ENCODE data around the gene EPB41L1. TPM values are rescaled to one million over a fixed set of nuclear protein-coding genes. Genes with fewer than 3 reads are reported as not detected.

EPB41L1 gene
- total and polyA plus RNA-seq, 4 experiments from 2014 or later = 0.17 to 0.30 TPM; not detected in 2

DNA sequence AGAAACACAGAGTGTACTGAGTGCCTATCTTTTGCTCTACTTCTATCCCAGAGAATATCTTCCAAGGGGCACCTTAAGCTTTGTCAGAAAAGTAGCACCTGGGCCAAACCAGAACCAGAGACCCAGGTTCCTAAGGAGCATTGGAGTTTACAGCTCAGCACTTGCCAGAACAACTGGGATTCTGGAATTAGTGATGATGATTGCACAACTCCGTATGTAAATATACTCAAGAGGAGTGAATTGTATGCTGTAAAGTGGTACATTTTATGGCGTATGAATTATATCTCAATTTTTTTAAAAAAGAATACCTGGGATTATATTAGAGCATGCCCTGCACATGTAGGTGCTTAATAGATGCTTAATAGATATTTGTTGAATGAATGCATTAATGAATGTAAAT lies 36.2 kb upstream of the EPB41L1 start:
- POLR2A ChIA-PET (ENCODE audit: partially characterized antibody) = no interaction called here

DNA sequence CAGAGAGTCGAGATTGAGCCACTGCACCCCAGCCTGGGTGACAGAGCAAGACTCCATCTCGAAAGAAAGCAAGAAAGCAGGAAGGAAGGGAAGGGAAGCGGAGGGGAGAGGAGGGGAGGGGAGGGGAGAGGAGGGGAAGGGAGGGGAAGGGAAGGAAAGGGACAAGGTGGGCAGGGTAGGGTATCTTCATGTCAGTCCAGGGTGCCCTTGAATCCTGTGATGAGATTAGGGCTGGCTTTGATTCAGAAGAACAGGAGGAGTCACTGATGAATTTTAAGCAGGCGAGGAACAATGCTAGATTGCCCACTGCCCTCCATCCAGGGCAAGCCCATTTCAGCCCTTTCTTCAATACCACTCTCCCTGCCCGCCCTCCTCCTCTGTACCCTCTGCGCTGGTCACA lies 35.0 kb upstream of the EPB41L1 start:
- H3K27me3 Mint-ChIP-seq = peaks cover 7 to 10% of the 10 kb centered on the region in 2 donors
- H3K36me3 ChIP-seq (ENCODE audit: insufficient read depth, low read length) = no peaks in the 10 kb centered on the region
- H3K27me3 ChIP-seq (ENCODE audit: insufficient read depth, low read length) = no peaks in the 10 kb centered on the region
- H3K4me1 ChIP-seq (ENCODE audit: insufficient read depth, low read length) = no peaks in the 10 kb centered on the region
- no peak overlapping the region for H3K4me3 ChIP-seq (ENCODE audit: low read length in 2 of 2)
- H3K27ac ChIP-seq (ENCODE audit: low read depth, low read length) = no peak overlapping the region
- H3K36me3 Mint-ChIP-seq = no peaks in the 10 kb centered on the region
- ChIA-PET CTCF (ENCODE audit: partially characterized antibody) (no interaction called here), POLR2A (ENCODE audit: partially characterized antibody) (no interaction called here)
- no peak overlapping the region for H3K4me3 Mint-ChIP-seq
- peak overlapping the region in 1 of 7 donors; percentile 29 for H3K27ac Mint-ChIP-seq
- DNase-seq = no peak
- H3K4me1 Mint-ChIP-seq = no peaks in the 10 kb centered on the region
- intact Hi-C loops (cut with micrococcal nuclease) = no loop called here
- no peaks in the 10 kb centered on the region for H3K9me3 Mint-ChIP-seq
- no peaks in the 10 kb centered on the region for H3K9me3 ChIP-seq (ENCODE audit: control insufficient read depth in 1 of 2, low read length in 2 of 2)

More for the DNA sequence above, 36.2 kb upstream of the EPB41L1 start:
- Histone ChIP-seq H3K27ac (ENCODE audit: low read depth, low read length) (no peak overlapping the region), H3K9me3 (ENCODE audit: control insufficient read depth in 1 of 2, low read length in 2 of 2) (no peaks in the 10 kb centered on the region), H3K27me3 (ENCODE audit: insufficient read depth, low read length) (no peaks in the 10 kb centered on the region), H3K36me3 (ENCODE audit: insufficient read depth, low read length) (no peaks in the 10 kb centered on the region), H3K4me1 (ENCODE audit: insufficient read depth, low read length) (no peaks in the 10 kb centered on the region), H3K4me3 (ENCODE audit: low read length in 2 of 2) (no peak overlapping the region)
- H3K36me3 Mint-ChIP-seq = no peaks in the 10 kb centered on the region
- H3K4me3 Mint-ChIP-seq = no peak overlapping the region
- no peaks in the 10 kb centered on the region for H3K4me1 Mint-ChIP-seq
- H3K9me3 Mint-ChIP-seq = no peaks in the 10 kb centered on the region
- H3K27ac Mint-ChIP-seq = no peak overlapping the region
- intact Hi-C loops (cut with micrococcal nuclease) = no loop called here
- H3K27me3 Mint-ChIP-seq = peaks cover 7 to 8% of the 10 kb centered on the region in 2 donors
- DNase-seq = no peak
- CTCF ChIA-PET (ENCODE audit: partially characterized antibody) = no interaction called here

DNA sequence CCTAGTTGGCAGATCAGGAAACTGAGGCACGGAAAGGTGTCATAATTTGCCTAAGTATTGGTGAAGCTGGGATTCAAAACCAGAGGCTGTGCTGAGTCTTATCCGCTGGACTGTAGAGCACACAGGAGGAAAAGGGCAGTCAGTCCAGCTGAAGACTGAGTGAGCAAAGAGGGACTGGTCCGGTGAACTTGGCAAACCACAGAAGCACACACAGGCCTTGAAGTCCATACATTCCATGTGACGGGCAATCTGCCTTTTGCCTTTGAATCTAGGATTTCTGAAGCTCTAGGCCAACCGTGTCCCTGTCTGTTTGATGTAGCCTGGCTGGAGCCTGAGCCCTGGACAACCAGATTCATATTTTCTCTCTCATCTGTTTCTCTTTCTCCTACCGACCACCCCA lies 34.3 kb upstream of the EPB41L1 start:
- DNase-seq = no peak
- H3K36me3 ChIP-seq (ENCODE audit: insufficient read depth, low read length) = no peaks in the 10 kb centered on the region
- no peaks in the 10 kb centered on the region for H3K4me1 Mint-ChIP-seq
- no peaks in the 10 kb centered on the region for H3K36me3 Mint-ChIP-seq
- H3K9me3 ChIP-seq (ENCODE audit: control insufficient read depth in 1 of 2, low read length in 2 of 2) = no peaks in the 10 kb centered on the region
- intact Hi-C loops (cut with micrococcal nuclease) = no loop called here
- no peak overlapping the region for H3K27ac Mint-ChIP-seq
- CTCF ChIA-PET (ENCODE audit: partially characterized antibody) = no interaction called here
- H3K27me3 ChIP-seq (ENCODE audit: insufficient read depth, low read length) = no peaks in the 10 kb centered on the region
- no peaks in the 10 kb centered on the region for H3K9me3 Mint-ChIP-seq
- no peaks in the 10 kb centered on the region for H3K4me1 ChIP-seq (ENCODE audit: insufficient read depth, low read length)
- POLR2A ChIA-PET (ENCODE audit: partially characterized antibody) = no interaction called here
- H3K27ac ChIP-seq (ENCODE audit: low read depth, low read length) = no peak overlapping the region
- H3K4me3 ChIP-seq (ENCODE audit: low read length in 2 of 2) = no peak overlapping the region
- no peak overlapping the region for H3K4me3 Mint-ChIP-seq
- peaks cover 5 to 7% of the 10 kb centered on the region in 2 donors for H3K27me3 Mint-ChIP-seq

DNA sequence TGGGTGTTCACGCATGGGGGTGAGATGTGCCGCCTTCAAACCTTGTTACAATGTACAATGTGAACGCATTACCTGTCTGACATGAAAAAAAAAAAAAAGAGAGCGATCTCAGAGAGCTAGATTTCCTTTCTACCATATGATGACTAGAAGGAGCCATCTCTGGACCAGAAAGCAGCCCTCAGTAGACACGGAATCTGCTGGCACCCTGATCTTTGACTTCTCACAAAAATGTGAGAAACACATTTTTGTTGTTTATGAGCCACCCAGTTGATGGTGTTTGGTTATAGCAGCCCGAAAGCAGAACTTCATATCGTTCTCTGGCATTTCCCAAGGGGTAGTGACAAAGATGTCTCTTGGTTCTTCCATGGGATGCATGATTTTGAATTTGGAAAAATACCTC lies 33.5 kb upstream of the EPB41L1 start:
- Mint-ChIP-seq H3K27me3 (peaks cover 4 to 7% of the 10 kb centered on the region in 2 donors), H3K36me3 (no peaks in the 10 kb centered on the region), H3K9me3 (no peaks in the 10 kb centered on the region), H3K27ac (no peak overlapping the region), H3K4me3 (no peak overlapping the region), H3K4me1 (no peaks in the 10 kb centered on the region)
- no peak for DNase-seq
- POLR2A ChIA-PET (ENCODE audit: partially characterized antibody) = no interaction called here
- H3K4me3 ChIP-seq (ENCODE audit: low read length in 2 of 2) = no peak overlapping the region
- H3K27me3 ChIP-seq (ENCODE audit: insufficient read depth, low read length) = no peaks in the 10 kb centered on the region
- no peaks in the 10 kb centered on the region for H3K4me1 ChIP-seq (ENCODE audit: insufficient read depth, low read length)
- CTCF ChIA-PET (ENCODE audit: partially characterized antibody) = no interaction called here
- no peaks in the 10 kb centered on the region for H3K36me3 ChIP-seq (ENCODE audit: insufficient read depth, low read length)
- intact Hi-C loops (cut with micrococcal nuclease) = no loop called here
- H3K27ac ChIP-seq (ENCODE audit: low read depth, low read length) = no peak overlapping the region
- no peaks in the 10 kb centered on the region for H3K9me3 ChIP-seq (ENCODE audit: control insufficient read depth in 1 of 2, low read length in 2 of 2)

DNA sequence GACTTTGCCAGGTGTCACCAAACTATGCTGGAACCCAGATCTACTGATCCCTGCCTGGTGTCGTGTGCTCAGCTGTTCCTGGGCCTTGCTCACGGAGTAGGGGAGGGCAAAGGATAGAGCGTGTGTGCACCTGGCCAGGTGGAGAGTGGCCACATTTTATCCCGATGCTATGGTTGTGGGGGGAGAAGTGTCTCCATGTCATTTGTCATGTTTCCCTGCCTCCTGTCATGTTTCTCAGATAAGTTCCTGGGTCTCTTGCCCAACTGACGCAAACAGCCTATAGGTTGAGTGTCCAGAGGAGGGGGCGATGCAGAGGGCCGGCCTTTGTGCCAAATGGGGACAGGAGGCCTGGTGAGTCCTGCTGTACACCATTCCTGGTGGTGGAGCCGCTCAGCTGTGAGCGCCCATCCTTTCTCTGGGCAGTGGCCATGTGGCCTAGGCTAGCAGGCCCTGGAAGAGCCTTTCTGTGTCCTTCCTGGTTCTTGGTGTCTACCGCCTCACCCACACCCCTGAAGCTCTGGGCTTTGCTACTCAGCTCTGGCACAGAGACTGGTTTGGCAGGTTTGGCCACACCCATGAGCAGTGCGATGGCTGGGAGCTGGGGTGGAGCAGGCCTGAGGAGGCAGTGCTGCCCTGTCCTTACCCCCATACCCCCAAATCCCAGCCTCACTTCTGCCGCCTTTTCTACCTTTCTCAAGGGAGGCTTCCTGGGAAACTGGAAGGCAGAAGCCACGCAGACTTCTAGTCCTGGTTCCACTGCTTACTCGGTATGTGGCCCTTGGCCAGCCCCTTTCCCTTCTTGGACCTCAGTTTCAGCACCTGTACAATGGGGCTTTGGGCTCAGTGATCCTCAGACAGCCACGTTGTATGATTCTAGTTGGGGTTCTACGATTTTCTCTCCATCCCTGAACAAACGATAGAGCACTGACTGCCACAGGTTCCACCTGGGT lies 32.3 kb upstream of the EPB41L1 start:
- CTCF ChIA-PET (ENCODE audit: partially characterized antibody) = no interaction called here
- no peak for DNase-seq

DNA sequence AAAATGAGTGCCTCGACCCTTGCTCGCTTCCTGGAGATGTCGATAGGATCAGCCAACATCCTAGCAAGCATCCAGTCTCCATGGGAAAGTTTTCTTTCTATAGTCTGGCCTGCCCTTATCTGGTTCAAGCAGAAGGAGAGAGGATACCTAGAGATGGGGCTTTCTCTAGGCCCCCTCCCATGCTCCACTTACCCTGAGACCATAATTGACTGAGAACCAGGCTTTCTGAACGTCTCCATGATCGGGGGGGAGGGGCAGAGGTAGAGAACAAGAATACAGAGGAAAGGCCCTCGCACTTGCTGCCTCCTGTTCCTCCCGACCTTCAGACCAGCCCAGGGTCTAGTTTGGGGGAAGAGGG lies 31.6 kb upstream of the EPB41L1 start:
- intact Hi-C loops (cut with micrococcal nuclease) = no loop called here
- CTCF ChIA-PET (ENCODE audit: partially characterized antibody) = no interaction called here
- peaks cover 4 to 7% of the 10 kb centered on the region in 2 donors for H3K27me3 Mint-ChIP-seq

More for the DNA sequence above, 32.3 kb upstream of the EPB41L1 start:
- Mint-ChIP-seq H3K36me3 (no peaks in the 10 kb centered on the region), H3K9me3 (no peaks in the 10 kb centered on the region), H3K4me1 (no peaks in the 10 kb centered on the region), H3K27ac (no peak overlapping the region), H3K4me3 (no peak overlapping the region), H3K27me3 (peaks cover 4 to 7% of the 10 kb centered on the region in 2 donors)
- POLR2A ChIA-PET (ENCODE audit: partially characterized antibody) = no interaction called here
- Histone ChIP-seq H3K9me3 (ENCODE audit: control insufficient read depth in 1 of 2, low read length in 2 of 2) (no peaks in the 10 kb centered on the region), H3K27me3 (ENCODE audit: insufficient read depth, low read length) (no peaks in the 10 kb centered on the region), H3K4me3 (ENCODE audit: low read length in 2 of 2) (no peak overlapping the region), H3K27ac (ENCODE audit: low read depth, low read length) (no peak overlapping the region), H3K36me3 (ENCODE audit: insufficient read depth, low read length) (no peaks in the 10 kb centered on the region), H3K4me1 (ENCODE audit: insufficient read depth, low read length) (no peaks in the 10 kb centered on the region)
- intact Hi-C loops (cut with micrococcal nuclease) = no loop called here

DNA sequence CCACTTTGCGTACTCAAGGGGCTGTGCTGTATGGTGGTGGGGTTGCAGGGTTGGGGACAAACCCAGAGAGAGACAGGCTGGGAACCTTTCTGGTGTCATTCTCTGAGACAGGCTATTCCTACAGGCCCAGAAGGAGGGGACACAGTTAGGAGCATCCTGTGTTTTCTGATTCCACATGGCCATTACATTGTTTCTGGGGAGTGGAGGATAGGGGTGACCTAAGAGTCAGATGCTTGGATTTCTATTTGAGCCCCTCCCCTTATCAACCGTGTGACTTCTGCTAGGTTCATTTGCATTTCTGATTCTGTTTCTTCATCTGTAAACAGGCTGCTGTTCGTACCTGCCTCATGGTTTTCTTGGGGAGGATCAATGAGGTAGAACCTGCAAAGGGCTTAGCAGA lies 29.4 kb upstream of the EPB41L1 start:
- Histone ChIP-seq H3K4me1 (ENCODE audit: insufficient read depth, low read length) (no peaks in the 10 kb centered on the region), H3K4me3 (ENCODE audit: low read length in 2 of 2) (no peak overlapping the region), H3K27me3 (ENCODE audit: insufficient read depth, low read length) (no peaks in the 10 kb centered on the region), H3K9me3 (ENCODE audit: control insufficient read depth in 1 of 2, low read length in 2 of 2) (no peaks in the 10 kb centered on the region), H3K36me3 (ENCODE audit: insufficient read depth, low read length) (no peaks in the 10 kb centered on the region), H3K27ac (ENCODE audit: low read depth, low read length) (no peak overlapping the region)
- intact Hi-C loops (cut with micrococcal nuclease) = no loop called here
- CTCF ChIA-PET (ENCODE audit: partially characterized antibody) = interaction anchor here (1.2 to 5.4 kb wide), 2 partner anchors 13 to 134 kb away, joined by 3 to 25 read pairs; no protein-coding TSS in a partner anchor
- no peak overlapping the region for H3K4me3 Mint-ChIP-seq
- H3K9me3 Mint-ChIP-seq = no peaks in the 10 kb centered on the region
- peaks cover 0 to 6% of the 10 kb centered on the region in 2 donors for H3K27me3 Mint-ChIP-seq
- POLR2A ChIA-PET (ENCODE audit: partially characterized antibody) = interaction anchor here (0.8 kb wide), 1 partner anchor 60 kb away, joined by 3 read pairs; no protein-coding TSS in a partner anchor
- H3K27ac Mint-ChIP-seq = no peak overlapping the region
- H3K4me1 Mint-ChIP-seq = no peaks in the 10 kb centered on the region
- H3K36me3 Mint-ChIP-seq = no peaks in the 10 kb centered on the region
- DNase-seq = no peak

More for the DNA sequence above, 31.6 kb upstream of the EPB41L1 start:
- H3K36me3 Mint-ChIP-seq = no peaks in the 10 kb centered on the region
- no peak overlapping the region for H3K4me3 ChIP-seq (ENCODE audit: low read length in 2 of 2)
- no peak overlapping the region for H3K4me3 Mint-ChIP-seq
- POLR2A ChIA-PET (ENCODE audit: partially characterized antibody) = no interaction called here
- no peaks in the 10 kb centered on the region for H3K4me1 ChIP-seq (ENCODE audit: insufficient read depth, low read length)
- H3K9me3 Mint-ChIP-seq = no peaks in the 10 kb centered on the region
- H3K9me3 ChIP-seq (ENCODE audit: control insufficient read depth in 1 of 2, low read length in 2 of 2) = no peaks in the 10 kb centered on the region
- H3K27ac Mint-ChIP-seq = no peak overlapping the region
- no peaks in the 10 kb centered on the region for H3K36me3 ChIP-seq (ENCODE audit: insufficient read depth, low read length)
- no peak overlapping the region for H3K27ac ChIP-seq (ENCODE audit: low read depth, low read length)
- DNase-seq = no peak
- H3K27me3 ChIP-seq (ENCODE audit: insufficient read depth, low read length) = no peaks in the 10 kb centered on the region
- no peaks in the 10 kb centered on the region for H3K4me1 Mint-ChIP-seq
